ENCODE data around the gene TRIM61. TPM values are rescaled to one million over a fixed set of nuclear protein-coding genes. Genes with fewer than 3 reads are reported as not detected.
"Not testable (repeated sequence)": the region's sequence is repeated elsewhere in the genome, so short reads cannot be mapped to it uniquely, and the experiment has no call there.

TRIM61 gene
- polyA plus RNA-seq, 1 donor from 2014 or later, result not detected

GRCh38 chr4:164989471-164989870 is 12.0 kb upstream of the TRIM61 start:
- H3K9me3 ChIP-seq (ENCODE audit: low read length), result no peaks in the 10 kb centered on the region
- H3K36me3 ChIP-seq (ENCODE audit: insufficient read depth, low read length), result no peaks in the 10 kb centered on the region
- H3K9ac ChIP-seq (ENCODE audit: low read length), result no peak overlapping the region
- no peaks in the 10 kb centered on the region for H3K9me2 ChIP-seq (ENCODE audit: insufficient read depth, low read length)
- no peaks in the 10 kb centered on the region for H3K79me2 ChIP-seq (replicated peaks; ENCODE audit: insufficient read depth, low read length)
- no peak overlapping the region for H2AFZ ChIP-seq (ENCODE audit: low read depth, low read length)
- no peaks in the 10 kb centered on the region for H3K27me3 ChIP-seq (ENCODE audit: insufficient read depth, low read depth, low read length)
- H3K4me2 ChIP-seq (ENCODE audit: low read length), result no peak overlapping the region
- H4K20me1 ChIP-seq (ENCODE audit: insufficient read depth), result no peaks in the 10 kb centered on the region
- H3K27ac ChIP-seq (ENCODE audit: low read length), result no peak overlapping the region
- TF ChIP-seq POLR2AphosphoS5 (IDR thresholded peaks at IDR 0.05), result no peak
- TF ChIP-seq, protein P1, sequence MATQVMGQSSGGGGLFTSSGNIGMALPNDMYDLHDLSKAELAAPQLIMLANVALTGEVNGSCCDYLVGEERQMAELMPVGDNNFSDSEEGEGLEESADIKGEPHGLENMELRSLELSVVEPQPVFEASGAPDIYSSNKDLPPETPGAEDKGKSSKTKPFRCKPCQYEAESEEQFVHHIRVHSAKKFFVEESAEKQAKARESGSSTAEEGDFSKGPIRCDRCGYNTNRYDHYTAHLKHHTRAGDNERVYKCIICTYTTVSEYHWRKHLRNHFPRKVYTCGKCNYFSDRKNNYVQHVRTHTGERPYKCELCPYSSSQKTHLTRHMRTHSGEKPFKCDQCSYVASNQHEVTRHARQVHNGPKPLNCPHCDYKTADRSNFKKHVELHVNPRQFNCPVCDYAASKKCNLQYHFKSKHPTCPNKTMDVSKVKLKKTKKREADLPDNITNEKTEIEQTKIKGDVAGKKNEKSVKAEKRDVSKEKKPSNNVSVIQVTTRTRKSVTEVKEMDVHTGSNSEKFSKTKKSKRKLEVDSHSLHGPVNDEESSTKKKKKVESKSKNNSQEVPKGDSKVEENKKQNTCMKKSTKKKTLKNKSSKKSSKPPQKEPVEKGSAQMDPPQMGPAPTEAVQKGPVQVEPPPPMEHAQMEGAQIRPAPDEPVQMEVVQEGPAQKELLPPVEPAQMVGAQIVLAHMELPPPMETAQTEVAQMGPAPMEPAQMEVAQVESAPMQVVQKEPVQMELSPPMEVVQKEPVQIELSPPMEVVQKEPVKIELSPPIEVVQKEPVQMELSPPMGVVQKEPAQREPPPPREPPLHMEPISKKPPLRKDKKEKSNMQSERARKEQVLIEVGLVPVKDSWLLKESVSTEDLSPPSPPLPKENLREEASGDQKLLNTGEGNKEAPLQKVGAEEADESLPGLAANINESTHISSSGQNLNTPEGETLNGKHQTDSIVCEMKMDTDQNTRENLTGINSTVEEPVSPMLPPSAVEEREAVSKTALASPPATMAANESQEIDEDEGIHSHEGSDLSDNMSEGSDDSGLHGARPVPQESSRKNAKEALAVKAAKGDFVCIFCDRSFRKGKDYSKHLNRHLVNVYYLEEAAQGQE (IDR thresholded peaks at IDR 0.05; ENCODE audit: borderline replicate concordance), result no peak
- H3F3A ChIP-seq (ENCODE audit: insufficient read depth, low read length, poor library complexity, severe bottlenecking), result no peaks in the 10 kb centered on the region
- H3K4me3 ChIP-seq (ENCODE audit: low read length), result no peak overlapping the region

- not testable (repeated sequence) for H3K9me3 ChIP-seq (ENCODE audit: low read length); H3K9me2 ChIP-seq (ENCODE audit: insufficient read depth, low read length); H3F3A ChIP-seq (ENCODE audit: insufficient read depth, low read length, poor library complexity, severe bottlenecking); H3K4me2 ChIP-seq (ENCODE audit: low read length); H3K9ac ChIP-seq (ENCODE audit: low read length); H3K36me3 ChIP-seq (ENCODE audit: insufficient read depth, low read length); H3K4me3 ChIP-seq (ENCODE audit: low read length); H3K79me2 ChIP-seq (replicated peaks; ENCODE audit: insufficient read depth, low read length); H2AFZ ChIP-seq (ENCODE audit: low read depth, low read length); H3K27ac ChIP-seq (ENCODE audit: low read length); H3K27me3 ChIP-seq (ENCODE audit: insufficient read depth, low read depth, low read length); H4K20me1 ChIP-seq (ENCODE audit: insufficient read depth)
Observed at GRCh38 chr4:164971929-164972328, 5.5 kb downstream of the TRIM61 start.

DNA sequence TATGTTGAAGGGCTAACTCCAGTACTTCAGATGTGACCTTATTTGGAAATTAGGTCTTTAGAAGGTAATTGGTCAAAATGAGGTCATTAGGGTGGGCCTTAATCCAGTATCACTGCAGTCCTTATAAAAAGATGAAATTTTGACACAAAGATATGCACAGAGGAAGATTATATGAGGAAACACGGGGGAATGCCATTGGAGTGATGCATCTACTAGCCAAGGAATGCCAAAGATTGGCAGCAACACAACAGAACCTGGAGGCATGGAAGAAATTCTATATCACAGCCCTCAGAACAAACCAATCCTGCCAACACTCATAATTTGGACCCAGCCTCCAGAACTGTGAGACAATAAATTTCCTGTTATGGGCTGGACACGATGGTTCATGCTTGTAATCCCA is 17.6 kb downstream of the TRIM61 start:
- no peaks in the 10 kb centered on the region for H3K9me3 ChIP-seq (ENCODE audit: low read length)
- peaks cover 5% of the 10 kb centered on the region for H3K79me2 ChIP-seq (replicated peaks; ENCODE audit: insufficient read depth, low read length)
- no peak overlapping the region for H3K27ac ChIP-seq (ENCODE audit: low read length)
- H3K4me2 ChIP-seq (ENCODE audit: low read length), result no peak overlapping the region
- H4K20me1 ChIP-seq (ENCODE audit: insufficient read depth), result no peaks in the 10 kb centered on the region
- no peak overlapping the region for H2AFZ ChIP-seq (ENCODE audit: low read depth, low read length)
- H3K9me2 ChIP-seq (ENCODE audit: insufficient read depth, low read length), result no peaks in the 10 kb centered on the region
- H3K4me3 ChIP-seq (ENCODE audit: low read length), result no peak overlapping the region
- no peaks in the 10 kb centered on the region for H3F3A ChIP-seq (ENCODE audit: insufficient read depth, low read length, poor library complexity, severe bottlenecking)
- no peak overlapping the region for H3K9ac ChIP-seq (ENCODE audit: low read length)
- no peaks in the 10 kb centered on the region for H3K27me3 ChIP-seq (ENCODE audit: insufficient read depth, low read depth, low read length)
- H3K36me3 ChIP-seq (ENCODE audit: insufficient read depth, low read length), result no peaks in the 10 kb centered on the region
- TF ChIP-seq MXI1 (conservative IDR thresholded peaks at IDR 0.05; ENCODE audit: poor library complexity, severe bottlenecking) (no peak), TAF1 (IDR thresholded peaks at IDR 0.05; ENCODE audit: low read depth) (no peak)

DNA sequence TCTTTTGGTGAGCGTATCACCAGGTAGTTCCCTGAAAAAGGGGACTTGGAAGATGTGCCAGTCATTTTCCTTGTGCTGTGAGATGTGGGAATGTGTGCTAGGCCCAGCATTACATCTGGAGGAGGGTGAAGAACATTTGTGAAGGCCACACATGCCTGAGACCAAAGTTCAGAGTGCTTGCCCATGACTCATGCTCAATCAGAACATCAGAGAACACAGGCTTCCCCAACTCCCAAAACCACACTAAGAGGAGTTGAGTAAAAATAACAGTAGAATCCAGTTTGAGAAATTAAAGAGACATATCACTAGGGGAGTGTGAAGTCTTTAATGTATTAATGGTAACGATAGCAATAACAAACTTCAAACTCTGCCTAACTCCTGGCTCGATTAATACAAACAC is 18.0 kb downstream of the TRIM61 start:
- H3K4me3 ChIP-seq (ENCODE audit: low read length), result not testable (repeated sequence)

More for the DNA sequence above, 18.0 kb downstream of the TRIM61 start:
- not testable (repeated sequence) for H3K79me2 ChIP-seq (replicated peaks; ENCODE audit: insufficient read depth, low read length); H3F3A ChIP-seq (ENCODE audit: insufficient read depth, low read length, poor library complexity, severe bottlenecking); H3K4me2 ChIP-seq (ENCODE audit: low read length); H3K9me3 ChIP-seq (ENCODE audit: low read length); H3K36me3 ChIP-seq (ENCODE audit: insufficient read depth, low read length); H3K27me3 ChIP-seq (ENCODE audit: insufficient read depth, low read depth, low read length); H3K9me2 ChIP-seq (ENCODE audit: insufficient read depth, low read length); H3K9ac ChIP-seq (ENCODE audit: low read length); H2AFZ ChIP-seq (ENCODE audit: low read depth, low read length); H4K20me1 ChIP-seq (ENCODE audit: insufficient read depth); H3K27ac ChIP-seq (ENCODE audit: low read length)
